Activated naive CD8-positive, alpha-beta T cell treated with anti-CD3 and anti-CD28 coated beads, Interleukin-2, amount 50 U/mL, for 24 hours (primary cell): ENCODE data around the gene ZBTB34.
A peak's percentile ranks its signal among the peaks of the same experiment; 100 is the strongest.
"Not testable (repeated sequence)": the region's sequence is repeated elsewhere in the genome, so short reads cannot be mapped to it uniquely, and the experiment has no call there.

ENCODE experiments used
- ATAC-seq: fragments of 150-1000 bp; cut with Tn5 transposase; one replicate; pipeline ENCODE4 v1.10.0; 2021
- DNase-seq: peaks from one replicate; pipeline ENCODE4 v3.0.0; 2021
- H3K27ac Mint-ChIP-seq: one replicate; pipeline ENCODE4 v1.8.0; 2021; ENCODE audit warnings: mild to moderate bottlenecking, mixed read lengths
- H3K27me3 Mint-ChIP-seq: one replicate; pipeline ENCODE4 v1.8.0; 2021; ENCODE audit warnings: mixed read lengths
- H3K36me3 Mint-ChIP-seq: one replicate; pipeline ENCODE4 v1.8.0; 2021; ENCODE audit warnings: low read depth, mixed read lengths
- H3K4me1 Mint-ChIP-seq: one replicate; pipeline ENCODE4 v1.8.0; 2021; ENCODE audit warnings: mixed read lengths
- H3K4me3 Mint-ChIP-seq: one replicate; pipeline ENCODE4 v1.8.0; 2021; ENCODE audit warnings: mild to moderate bottlenecking, moderate library complexity, mixed read lengths
- H3K9me3 Mint-ChIP-seq: one replicate; pipeline ENCODE4 v1.8.0; 2021; ENCODE audit warnings: mixed read lengths

ZBTB34 gene

DNA sequence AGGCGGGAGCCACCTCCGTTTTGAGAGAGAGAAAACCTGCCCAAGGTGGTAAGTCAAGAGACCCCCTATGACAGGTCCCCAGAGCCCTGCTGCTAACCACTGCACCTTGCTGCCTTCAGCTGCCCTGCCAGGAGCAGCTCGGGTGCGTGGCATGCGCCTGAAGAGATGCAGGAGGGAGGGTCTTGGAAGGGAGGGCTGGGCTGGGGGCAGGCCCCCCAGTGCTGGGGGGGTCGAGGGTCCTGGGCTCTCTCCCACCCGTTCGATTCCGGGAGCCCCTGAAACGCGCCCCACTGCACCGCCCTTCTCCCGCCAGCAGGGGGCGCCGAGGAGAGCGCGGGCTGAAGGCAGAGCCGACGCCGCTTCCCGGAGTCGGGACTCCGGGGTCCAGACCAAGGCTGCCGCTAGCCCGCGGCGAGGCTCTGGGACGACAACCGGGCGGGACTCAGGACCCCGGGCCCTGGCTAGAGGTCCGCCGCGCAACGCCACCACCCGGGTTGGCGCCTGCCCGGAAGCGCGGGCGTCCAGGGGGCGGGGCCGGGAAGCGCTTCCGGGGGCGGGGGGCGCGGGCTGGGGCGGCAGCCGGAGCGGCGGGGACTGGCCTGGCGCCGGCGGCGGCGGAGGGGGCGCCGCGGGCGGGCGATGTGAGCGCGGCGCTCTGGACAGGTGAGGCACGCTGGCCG, at the start of gene ZBTB34:
Gene ZBTB34 (plus strand): TSS at position 563 of the 680 bp plus-strand sequence. CDS start 18,761 bp downstream, outside the sequence.
- Mint-ChIP-seq H3K36me3 (peaks cover 4% of the 10 kb centered on the region), H3K9me3 (no peaks in the 10 kb centered on the region), H3K27ac (peak within 1 kb of the TSS; percentile 84), H3K4me3 (peak within 1 kb of the TSS; percentile 82), H3K4me1 (peaks cover 25% of the 10 kb centered on the region), H3K27me3 (peaks cover 3% of the 10 kb centered on the region)
- peak; percentile 70 for ATAC-seq
- peak; percentile 78 for DNase-seq

DNA sequence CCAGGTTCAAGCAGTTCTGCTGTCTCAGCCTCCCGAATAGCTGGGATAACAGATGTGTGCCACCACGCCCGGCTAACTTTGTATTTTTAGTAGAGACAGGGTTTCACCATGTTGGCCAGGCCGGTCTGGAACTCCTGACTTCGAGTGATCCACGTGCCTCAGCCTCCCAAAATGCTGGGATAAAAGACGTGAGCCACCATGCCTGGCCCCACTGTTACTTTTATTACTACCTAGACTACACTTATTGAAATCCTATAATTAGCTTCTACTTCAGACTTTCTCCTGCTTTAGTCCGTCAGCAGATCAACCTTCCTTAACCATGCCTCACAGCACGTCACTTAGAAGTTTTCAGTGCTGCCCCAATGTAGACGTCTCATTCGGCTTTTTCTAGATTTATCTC, 47.4 kb upstream of the ZBTB34 start:
- DNase-seq (no peak), ATAC-seq (no peak)
- peaks cover 56% of the 10 kb centered on the region for H3K36me3 Mint-ChIP-seq
- H3K27me3 Mint-ChIP-seq, result no peaks in the 10 kb centered on the region
- H3K4me3 Mint-ChIP-seq, result no peak overlapping the region
- H3K4me1 Mint-ChIP-seq, result peaks cover 17% of the 10 kb centered on the region
- H3K9me3 Mint-ChIP-seq, result peaks cover 12% of the 10 kb centered on the region
- no peak overlapping the region for H3K27ac Mint-ChIP-seq

- no peak overlapping the region for H3K4me3 Mint-ChIP-seq
- H3K27ac Mint-ChIP-seq, result no peak overlapping the region
- ATAC-seq (no peak), DNase-seq (no peak)
- peaks cover 17% of the 10 kb centered on the region for H3K4me1 Mint-ChIP-seq
- H3K9me3 Mint-ChIP-seq, result peaks cover 20% of the 10 kb centered on the region
- H3K27me3 Mint-ChIP-seq, result no peaks in the 10 kb centered on the region
- H3K36me3 Mint-ChIP-seq, result peaks cover 64% of the 10 kb centered on the region
Measured at GRCh38 chr9:126814091-126814490, 46.3 kb upstream of the ZBTB34 start.

GRCh38 chr9:126817615-126818014, 42.8 kb upstream of the ZBTB34 start:
- H3K27me3 Mint-ChIP-seq, DNase-seq, H3K4me3 Mint-ChIP-seq, H3K27ac Mint-ChIP-seq, ATAC-seq: not testable (repeated sequence)
- peaks cover 28% of the 10 kb centered on the region for H3K9me3 Mint-ChIP-seq
- H3K4me1 Mint-ChIP-seq, result peaks cover 33% of the 10 kb centered on the region
- peaks cover 77% of the 10 kb centered on the region for H3K36me3 Mint-ChIP-seq

DNA sequence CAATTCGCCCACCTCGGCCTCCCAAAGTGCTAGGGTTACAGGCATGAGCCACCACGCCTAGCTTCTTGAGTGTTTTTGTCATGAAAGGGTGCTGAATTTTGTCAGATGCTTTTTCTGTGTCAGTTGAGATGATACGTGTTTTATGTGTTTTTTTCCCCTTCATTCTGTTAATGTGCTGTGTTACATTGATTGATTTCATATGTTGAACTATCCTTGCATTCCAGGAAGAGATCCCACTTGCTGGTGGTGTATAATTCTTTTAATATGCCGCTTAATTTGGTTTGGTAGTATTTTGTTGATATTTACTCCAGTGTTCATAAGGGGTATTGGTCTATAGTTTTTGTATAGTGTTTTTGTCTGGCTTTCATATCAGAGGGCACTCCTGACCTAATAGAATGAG, 42.0 kb upstream of the ZBTB34 start:
- no peak overlapping the region for H3K4me3 Mint-ChIP-seq
- no peak for DNase-seq
- peaks cover 28% of the 10 kb centered on the region for H3K9me3 Mint-ChIP-seq
- H3K36me3 Mint-ChIP-seq, result peaks cover 75% of the 10 kb centered on the region
- no peak overlapping the region for H3K27ac Mint-ChIP-seq
- peaks cover 34% of the 10 kb centered on the region for H3K4me1 Mint-ChIP-seq
- no peak for ATAC-seq
- H3K27me3 Mint-ChIP-seq, result no peaks in the 10 kb centered on the region

GRCh38 chr9:126819482-126819881, 41.0 kb upstream of the ZBTB34 start:
- no peak for DNase-seq

DNA sequence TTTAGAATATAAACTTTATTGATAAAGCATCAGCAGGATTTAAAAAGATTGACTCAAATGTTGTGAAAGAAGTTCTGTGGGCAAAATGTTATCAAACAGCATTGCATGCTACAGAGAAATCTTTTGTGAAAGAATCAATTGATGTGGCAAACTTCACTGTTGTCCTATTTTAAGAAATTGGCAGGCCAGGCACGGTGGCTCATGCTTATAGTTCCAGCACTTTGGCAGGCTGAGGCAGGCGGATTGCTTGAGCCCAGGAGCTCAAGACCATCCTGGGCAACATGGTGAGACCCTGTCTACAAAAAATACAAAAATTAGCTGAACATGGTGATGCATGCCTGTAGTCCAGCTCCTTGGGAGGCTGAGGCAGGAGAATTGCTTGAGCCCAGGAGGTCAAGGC, 38.2 kb upstream of the ZBTB34 start:
- Mint-ChIP-seq H3K9me3 (peaks cover 15% of the 10 kb centered on the region), H3K27me3 (no peaks in the 10 kb centered on the region), H3K4me3 (no peak overlapping the region), H3K4me1 (peaks cover 38% of the 10 kb centered on the region), H3K36me3 (peaks cover 59% of the 10 kb centered on the region), H3K27ac (no peak overlapping the region)
- no peak for ATAC-seq
- DNase-seq, result no peak

More at GRCh38 chr9:126819482-126819881, 41.0 kb upstream of the ZBTB34 start:
- Mint-ChIP-seq H3K27ac (no peak overlapping the region), H3K27me3 (no peaks in the 10 kb centered on the region), H3K9me3 (peaks cover 28% of the 10 kb centered on the region), H3K4me1 (peaks cover 38% of the 10 kb centered on the region), H3K36me3 (peaks cover 75% of the 10 kb centered on the region), H3K4me3 (no peak overlapping the region)
- peak; percentile 69 for ATAC-seq

GRCh38 chr9:126822873-126823272, 37.6 kb upstream of the ZBTB34 start:
- H3K27me3 Mint-ChIP-seq, result no peaks in the 10 kb centered on the region
- no peak overlapping the region for H3K27ac Mint-ChIP-seq
- ATAC-seq, result no peak
- H3K36me3 Mint-ChIP-seq, result peaks cover 54% of the 10 kb centered on the region
- peaks cover 38% of the 10 kb centered on the region for H3K4me1 Mint-ChIP-seq
- H3K4me3 Mint-ChIP-seq, result no peak overlapping the region
- no peak for DNase-seq
- peaks cover 15% of the 10 kb centered on the region for H3K9me3 Mint-ChIP-seq

DNA sequence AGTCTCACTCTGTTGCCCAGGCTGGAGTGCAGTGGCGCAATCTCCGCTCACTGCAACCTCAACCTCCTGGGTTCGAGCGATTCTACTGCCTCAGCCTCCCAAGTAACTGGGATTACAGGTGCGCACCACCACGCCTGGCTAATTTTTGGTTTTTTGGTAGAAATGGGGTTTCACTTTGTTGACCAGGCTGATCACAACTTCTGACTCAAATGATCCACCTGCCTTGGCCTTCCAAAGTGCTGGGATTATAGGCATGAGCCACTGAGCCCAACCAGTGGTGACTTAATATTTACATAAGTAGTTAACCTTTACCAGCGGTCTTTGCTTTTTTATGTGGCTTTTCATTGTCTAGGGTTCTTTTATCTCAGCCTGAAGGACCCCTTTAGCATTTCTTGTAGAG, 36.4 kb upstream of the ZBTB34 start:
- H3K36me3 Mint-ChIP-seq, result peaks cover 47% of the 10 kb centered on the region
- H3K27me3 Mint-ChIP-seq, ATAC-seq, DNase-seq, H3K27ac Mint-ChIP-seq, H3K4me3 Mint-ChIP-seq, H3K9me3 Mint-ChIP-seq: not testable (repeated sequence)
- peaks cover 35% of the 10 kb centered on the region for H3K4me1 Mint-ChIP-seq

- Mint-ChIP-seq H3K4me3 (no peak overlapping the region), H3K9me3 (no peaks in the 10 kb centered on the region), H3K27me3 (no peaks in the 10 kb centered on the region), H3K27ac (no peak overlapping the region), H3K4me1 (peaks cover 24% of the 10 kb centered on the region), H3K36me3 (peaks cover 33% of the 10 kb centered on the region)
- DNase-seq (no peak), ATAC-seq (no peak)
Measured at GRCh38 chr9:126827227-126827626, 33.2 kb upstream of the ZBTB34 start.

DNA sequence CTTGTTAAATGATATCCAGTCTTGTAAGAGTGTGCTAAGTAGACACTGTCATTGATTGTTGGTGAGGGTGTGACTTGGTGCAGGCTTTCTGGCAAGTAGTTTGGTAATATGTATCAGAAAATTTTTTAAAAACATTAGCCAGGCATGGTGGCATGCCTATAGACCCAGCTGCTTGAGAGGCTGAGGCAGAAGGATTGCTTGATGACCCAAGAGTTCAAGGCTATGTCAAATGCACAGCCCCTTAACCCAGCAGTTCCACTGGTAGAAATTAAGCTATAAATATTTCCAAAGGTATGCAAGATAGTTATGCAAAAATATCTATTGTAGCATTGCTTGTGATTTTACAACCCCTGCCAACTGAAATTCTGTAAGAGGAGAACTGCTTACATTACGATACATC, 31.4 kb upstream of the ZBTB34 start:
- Mint-ChIP-seq H3K9me3 (no peaks in the 10 kb centered on the region), H3K27me3 (no peaks in the 10 kb centered on the region), H3K4me3 (no peak overlapping the region), H3K27ac (no peak overlapping the region), H3K4me1 (peaks cover 20% of the 10 kb centered on the region), H3K36me3 (peaks cover 36% of the 10 kb centered on the region)
- ATAC-seq (no peak), DNase-seq (no peak)

DNA sequence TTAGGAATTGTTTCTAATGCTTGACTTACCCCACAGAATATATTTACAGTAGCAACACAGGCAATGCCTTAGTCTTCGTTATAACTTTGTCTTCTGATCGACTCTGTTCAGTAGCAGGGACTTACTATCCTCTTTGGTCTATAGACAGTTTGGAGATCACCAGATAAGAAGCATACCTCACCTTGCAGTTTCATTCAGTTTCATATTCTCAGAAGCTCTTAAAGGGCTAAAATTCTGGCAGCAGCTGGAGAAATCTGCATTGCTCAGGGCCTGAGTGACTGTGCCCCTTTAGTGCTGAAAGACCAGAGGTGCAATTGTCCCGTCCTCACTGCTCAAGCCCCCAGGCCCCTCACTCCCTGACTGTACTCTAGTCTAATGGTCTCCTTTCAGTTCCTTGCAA, 29.6 kb upstream of the ZBTB34 start:
- no peak overlapping the region for H3K27ac Mint-ChIP-seq
- ATAC-seq (no peak), DNase-seq (no peak)
- H3K27me3 Mint-ChIP-seq, result no peaks in the 10 kb centered on the region
- peaks cover 42% of the 10 kb centered on the region for H3K36me3 Mint-ChIP-seq
- peaks cover 20% of the 10 kb centered on the region for H3K4me1 Mint-ChIP-seq
- H3K9me3 Mint-ChIP-seq, result no peaks in the 10 kb centered on the region
- H3K4me3 Mint-ChIP-seq, result no peak overlapping the region

- Mint-ChIP-seq H3K27me3 (no peaks in the 10 kb centered on the region), H3K4me1 (peaks cover 25% of the 10 kb centered on the region), H3K36me3 (peaks cover 46% of the 10 kb centered on the region), H3K4me3 (no peak overlapping the region), H3K9me3 (no peaks in the 10 kb centered on the region), H3K27ac (no peak overlapping the region)
- no peak for DNase-seq
- no peak for ATAC-seq
Measured at GRCh38 chr9:126832440-126832839, 28.0 kb upstream of the ZBTB34 start.

DNA sequence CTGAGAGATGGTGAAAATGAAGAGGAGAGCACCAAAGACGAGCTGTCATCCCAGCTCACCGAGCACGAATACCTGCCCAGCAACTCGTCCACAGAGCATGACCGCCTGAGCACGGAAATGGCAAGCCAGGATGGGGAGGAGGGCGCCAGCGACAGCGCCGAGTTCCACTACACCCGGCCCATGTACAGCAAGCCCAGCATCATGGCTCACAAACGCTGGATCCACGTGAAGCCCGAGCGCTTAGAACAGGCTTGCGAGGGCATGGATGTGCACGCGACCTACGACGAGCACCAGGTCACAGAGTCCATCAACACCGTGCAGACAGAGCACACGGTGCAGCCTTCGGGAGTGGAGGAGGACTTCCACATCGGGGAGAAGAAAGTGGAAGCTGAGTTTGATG, 27.4 kb upstream of the ZBTB34 start:
- no peak for DNase-seq
- no peak for ATAC-seq
- H3K4me1 Mint-ChIP-seq, result peaks cover 31% of the 10 kb centered on the region
- H3K27ac Mint-ChIP-seq, result no peak overlapping the region
- H3K4me3 Mint-ChIP-seq, result no peak overlapping the region
- no peaks in the 10 kb centered on the region for H3K9me3 Mint-ChIP-seq
- no peaks in the 10 kb centered on the region for H3K27me3 Mint-ChIP-seq
- peaks cover 50% of the 10 kb centered on the region for H3K36me3 Mint-ChIP-seq

DNA sequence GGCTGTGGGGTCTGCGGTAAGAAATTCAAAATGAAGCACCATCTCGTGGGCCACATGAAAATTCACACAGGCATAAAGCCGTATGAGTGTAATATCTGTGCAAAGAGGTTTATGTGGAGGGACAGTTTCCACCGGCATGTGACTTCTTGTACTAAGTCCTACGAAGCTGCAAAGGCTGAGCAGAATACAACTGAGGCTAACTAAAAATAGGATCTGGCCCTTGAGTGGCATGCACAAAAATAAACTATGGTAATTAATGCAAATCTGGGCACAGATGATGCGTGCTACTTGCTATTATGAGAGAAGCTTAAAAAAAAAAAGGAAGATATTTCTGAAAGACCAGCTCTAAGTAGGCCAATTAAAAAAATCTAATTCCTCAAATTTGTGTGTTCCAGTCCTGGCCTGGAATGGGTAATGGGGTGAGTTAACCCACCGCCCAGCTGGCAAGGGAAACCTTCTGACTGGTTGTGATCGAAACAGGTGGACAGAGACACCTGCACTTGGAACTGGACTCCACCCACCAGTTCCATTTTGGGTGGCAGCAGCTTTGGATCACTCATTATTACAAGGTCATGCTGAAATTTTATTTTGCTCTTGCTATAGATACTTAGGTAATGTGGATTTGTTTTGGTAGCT, 26.6 kb upstream of the ZBTB34 start:
- peaks cover 47% of the 10 kb centered on the region for H3K36me3 Mint-ChIP-seq
- H3K9me3 Mint-ChIP-seq, result no peaks in the 10 kb centered on the region
- no peak overlapping the region for H3K27ac Mint-ChIP-seq
- peaks cover 35% of the 10 kb centered on the region for H3K4me1 Mint-ChIP-seq
- H3K4me3 Mint-ChIP-seq, result no peak overlapping the region
- DNase-seq (no peak), ATAC-seq (no peak)
- no peaks in the 10 kb centered on the region for H3K27me3 Mint-ChIP-seq
